HG03457 (cell line): ENCODE results near the gene SMCP.

ENCODE experiments used
- ATAC-seq: cut with Tn5 transposase; IDR thresholded peaks from one replicate; pipeline ENCODE4 v1.9.1; 2021; ENCODE audit warnings: moderate number of reproducible peaks; ENCODE audit not compliant: unreplicated experiment

The SMCP gene

GRCh38 chr1:152878042-152878441 is at the start of gene SMCP:
SMCP (plus strand) TSS chr1:152878322; CDS start chr1:152884423, 6,101 bp downstream.
- ATAC-seq, result no peak

- no peak for ATAC-seq
Observed at GRCh38 chr1:152836870-152837269, 41.3 kb upstream of the SMCP start.

GRCh38 chr1:152842556-152842955 is 35.6 kb upstream of the SMCP start, which contains the start of gene LCE6A:
LCE6A (plus strand) TSS chr1:152842856; CDS start chr1:152843521, 665 bp downstream.
- ATAC-seq, result no peak

- no peak for ATAC-seq
Observed at GRCh38 chr1:152855661-152856060, 22.5 kb upstream of the SMCP start.

- no peak for ATAC-seq
Observed at GRCh38 chr1:152858062-152858461, 20.1 kb upstream of the SMCP start.

- no peak for ATAC-seq
Observed at GRCh38 chr1:152859696-152860095, 18.4 kb upstream of the SMCP start, which contains the start of gene LCE7A. LCE7A (plus strand) TSS chr1:152859996; CDS start chr1:152860698, 702 bp downstream.

GRCh38 chr1:152860129-152860528 is 18.0 kb upstream of the SMCP start:
- ATAC-seq, result no peak

- ATAC-seq, result no peak
Observed at GRCh38 chr1:152861374-152861773, 16.7 kb upstream of the SMCP start.

- no peak for ATAC-seq
Observed at GRCh38 chr1:152864443-152864842, 13.7 kb upstream of the SMCP start.

- no peak for ATAC-seq
Observed at GRCh38 chr1:152866321-152866720, 11.8 kb upstream of the SMCP start.

GRCh38 chr1:152869808-152870419 is 8.2 kb upstream of the SMCP start:
- no peak for ATAC-seq

- ATAC-seq, result no peak
Observed at GRCh38 chr1:152870831-152871730, 7.0 kb upstream of the SMCP start.

GRCh38 chr1:152871731-152872126 is 6.4 kb upstream of the SMCP start:
- ATAC-seq, result no peak

GRCh38 chr1:152873495-152873894 is 4.6 kb upstream of the SMCP start:
- no peak for ATAC-seq

- ATAC-seq, result no peak
Observed at GRCh38 chr1:152876827-152877226, 1.3 kb upstream of the SMCP start.

GRCh38 chr1:152879559-152880198 is 1.6 kb downstream of the SMCP start:
- no peak for ATAC-seq

- no peak for ATAC-seq
Observed at GRCh38 chr1:152880316-152880715, 2.2 kb downstream of the SMCP start.

GRCh38 chr1:152880907-152881306 is 2.8 kb downstream of the SMCP start:
- ATAC-seq, result no peak

GRCh38 chr1:152884085-152884484 is 6.0 kb downstream of the SMCP start:
- ATAC-seq, result no peak

GRCh38 chr1:152884506-152884905 is 6.4 kb downstream of the SMCP start:
- ATAC-seq, result no peak

- no peak for ATAC-seq
Observed at GRCh38 chr1:152884966-152885624, 7.0 kb downstream of the SMCP start.
